ENCODE results near the gene PLEKHB1. TPM values are rescaled to one million over a fixed set of nuclear protein-coding genes. Genes with fewer than 3 reads are reported as not detected.

PLEKHB1 gene
- total RNA-seq, 4 donors from 2014 or later = 7.2 to 23.5 (median 9.6) TPM

DNA sequence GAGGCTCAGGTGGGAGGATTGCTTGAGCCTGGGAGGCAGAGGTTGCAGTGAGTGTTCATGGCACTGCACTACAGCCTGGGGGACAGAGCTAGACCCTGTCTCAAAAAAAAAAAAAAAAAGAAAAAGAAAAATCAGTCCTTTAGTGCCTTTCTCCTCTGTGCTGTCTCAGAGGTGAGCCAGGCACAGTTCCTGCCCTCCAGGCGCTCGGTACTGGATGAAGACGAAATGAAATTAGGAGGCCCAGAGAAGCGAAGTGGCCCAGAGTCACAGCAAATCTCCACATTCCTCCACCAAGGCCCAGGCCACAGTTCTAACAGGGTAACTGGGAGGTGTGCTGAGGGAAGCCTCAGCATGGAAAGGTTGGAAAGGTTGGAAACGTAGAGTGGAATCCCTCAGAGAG, 4.9 kb downstream of the PLEKHB1 start:
- intact Hi-C loops (cut with DNase I; ENCODE audit: low total_unique reads) = no loop called here
- no peak overlapping the region for H3K27ac ChIP-seq

GRCh38 chr11:73651661-73652045, 5.3 kb downstream of the PLEKHB1 start:
- H3K9me3 ChIP-seq = no peaks in the 10 kb centered on the region
- DNase-seq = no peak
- TF ChIP-seq POLR2AphosphoS5 (IDR thresholded peaks at IDR 0.05) (no peak), CTCF (IDR thresholded peaks at IDR 0.05) (no peak), POLR2A (IDR thresholded peaks at IDR 0.05) (no peak), EP300 (IDR thresholded peaks at IDR 0.05; ENCODE audit: low read depth) (no peak)
- no peaks in the 10 kb centered on the region for H3K36me3 ChIP-seq
- in situ Hi-C loops (cut with MboI; ENCODE audit: low pct_ligation_motif_present in 1 of 4, low pct_unique_long_range_greater_than_20kb in 1 of 4, low sequenced_read_pairs in 3 of 4) (no loop called here), intact Hi-C loops (cut with DNase I; ENCODE audit: low total_unique reads) (no loop called here)
- no peaks in the 10 kb centered on the region for H3K27me3 ChIP-seq
- no peak overlapping the region for H3K27ac ChIP-seq
- peaks cover 0 to 5% (median 2%) of the 10 kb centered on the region in 4 donors for H3K4me1 ChIP-seq
- 92% methylated on average over 9 of the region's 9 CpGs; no CpG with 5 or more reads in 1 of the 2 donors for WGBS, 2 donors (ENCODE audit: low coverage in 1 of 2)
- no peak overlapping the region for H3K4me3 ChIP-seq

More for the DNA sequence above, 4.9 kb downstream of the PLEKHB1 start:
- peaks cover 0 to 5% (median 2%) of the 10 kb centered on the region in 4 donors for H3K4me1 ChIP-seq
- in situ Hi-C loops (cut with MboI; ENCODE audit: low pct_ligation_motif_present in 1 of 4, low pct_unique_long_range_greater_than_20kb in 1 of 4, low sequenced_read_pairs in 3 of 4) = no loop called here
- 98% methylated on average over 5 of the region's 5 CpGs for WGBS, 2 donors (ENCODE audit: low coverage in 1 of 2)
- no peaks in the 10 kb centered on the region for H3K27me3 ChIP-seq
- H3K36me3 ChIP-seq = no peaks in the 10 kb centered on the region
- H3K9me3 ChIP-seq = no peaks in the 10 kb centered on the region
- no peak overlapping the region for H3K4me3 ChIP-seq
- TF ChIP-seq EP300 (IDR thresholded peaks at IDR 0.05; ENCODE audit: low read depth) (no peak), POLR2A (IDR thresholded peaks at IDR 0.05) (no peak), POLR2AphosphoS5 (IDR thresholded peaks at IDR 0.05) (no peak), CTCF (IDR thresholded peaks at IDR 0.05) (no peak)
- no peak for DNase-seq

- Histone ChIP-seq H3K27ac (no peak overlapping the region), H3K4me3 (no peak overlapping the region), H3K36me3 (no peaks in the 10 kb centered on the region), H3K9me3 (no peaks in the 10 kb centered on the region), H3K27me3 (no peaks in the 10 kb centered on the region), H3K4me1 (peaks cover 0 to 5% (median under 1%) of the 10 kb centered on the region in 4 donors)
- TF ChIP-seq POLR2A (IDR thresholded peaks at IDR 0.05) = no peak
- no peak for TF ChIP-seq EP300 (IDR thresholded peaks at IDR 0.05; ENCODE audit: low read depth)
- TF ChIP-seq POLR2AphosphoS5 (IDR thresholded peaks at IDR 0.05) = no peak
- TF ChIP-seq CTCF (IDR thresholded peaks at IDR 0.05) = no peak
- in situ Hi-C loops (cut with MboI; ENCODE audit: low pct_ligation_motif_present in 1 of 4, low pct_unique_long_range_greater_than_20kb in 1 of 4, low sequenced_read_pairs in 3 of 4) (no loop called here), intact Hi-C loops (cut with DNase I; ENCODE audit: low total_unique reads) (no loop called here)
- 25% methylated on average over 8 of the region's 8 CpGs; no CpG with 5 or more reads in 1 of the 2 donors for WGBS, 2 donors (ENCODE audit: low coverage in 1 of 2)
- peak; percentile 14 for DNase-seq
Measured at GRCh38 chr11:73652046-73652730, 5.8 kb downstream of the PLEKHB1 start.

- peaks cover 0 to under 1% (median 0%) of the 10 kb centered on the region in 4 donors for H3K4me1 ChIP-seq
- 80% methylated on average over 6 of the region's 6 CpGs; no CpG with 5 or more reads in 1 of the 2 donors for WGBS, 2 donors (ENCODE audit: low coverage in 1 of 2)
- TF ChIP-seq POLR2AphosphoS5 (IDR thresholded peaks at IDR 0.05) = no peak
- TF ChIP-seq POLR2A (IDR thresholded peaks at IDR 0.05) = no peak
- no peak for TF ChIP-seq EP300 (IDR thresholded peaks at IDR 0.05; ENCODE audit: low read depth)
- no peak for DNase-seq
- no peak overlapping the region for H3K4me3 ChIP-seq
- intact Hi-C loops (cut with DNase I; ENCODE audit: low total_unique reads) (no loop called here), in situ Hi-C loops (cut with MboI; ENCODE audit: low pct_ligation_motif_present in 1 of 4, low pct_unique_long_range_greater_than_20kb in 1 of 4, low sequenced_read_pairs in 3 of 4) (no loop called here)
- no peak overlapping the region for H3K27ac ChIP-seq
- H3K36me3 ChIP-seq = no peaks in the 10 kb centered on the region
- no peaks in the 10 kb centered on the region for H3K27me3 ChIP-seq
- H3K9me3 ChIP-seq = no peaks in the 10 kb centered on the region
Measured at GRCh38 chr11:73652856-73653559, 6.6 kb downstream of the PLEKHB1 start.

All from transverse colon (tissue), 4 donors.